Measurements from ENCODE around the gene DKKL1.

GRCh38 chr19:49339301-49340068 is 24.2 kb upstream of the DKKL1 start:
- no peak for TF ChIP-seq SUZ12 (IDR thresholded peaks at IDR 0.05; ENCODE audit: extremely low read depth, insufficient read depth, insufficient read length)
- TF ChIP-seq YY1 (IDR thresholded peaks at IDR 0.05; ENCODE audit: insufficient read depth, insufficient read length) = no peak
- TF ChIP-seq ZNF274 (IDR thresholded peaks at IDR 0.05; ENCODE audit: low read depth, low read length) = no peak
